IMR-90 (cell line): ENCODE measurements around the gene MOCS2. TPM values are rescaled to one million over a fixed set of nuclear protein-coding genes. Genes with fewer than 3 reads are reported as not detected.
A peak's percentile ranks its signal among the peaks of the same experiment; 100 is the strongest.

Experiments used
- ATAC-seq: fragments of 200-7000 bp; cut with Tn5 transposase; 2 replicates; pipeline ENCODE4 v1.9.1; 2020; ENCODE audit warnings: low read depth, mild to moderate bottlenecking, moderate library complexity
- BruUV-seq: library from RNA; stranded (reverse); fragments of 400-500 nt; replicated peaks from 2 replicates; lab custom pipeline; 2021; lab: Mats Ljungman, UMichigan
- CTCF ChIA-PET: fragments of 300-600 bp; formaldehyde crosslinking; extraction: SDS; loops from one replicate; lab custom pipeline; 2021; ENCODE audit warnings: antibody characterized with exemption; lab: Yijun Ruan, JAX
- POLR2A ChIA-PET: fragments of 300-600 bp; sonication (Branson Sonifier 250); formaldehyde crosslinking; loops from one replicate; lab custom pipeline; 2022; ENCODE audit warnings: antibody characterized with exemption; ENCODE audit not compliant: unreplicated experiment; lab: Charles Lee
- DNase-seq: peaks from one replicate; pipeline ENCODE4 v3.0.0; 2013
- H2AFZ ChIP-seq: replicated peaks from 2 replicates; pipeline ENCODE3; 2013; ENCODE audit warnings: low read length, mild to moderate bottlenecking; ENCODE audit not compliant: poor library complexity
- H2AK5ac ChIP-seq: 2 replicates; pipeline ENCODE4 v1.6.1; 2013; ENCODE audit warnings: low read depth, low read length, inconsistent platforms
- H2AK9ac ChIP-seq: replicated peaks from 2 replicates; pipeline ENCODE3; 2013; ENCODE audit warnings: mild to moderate bottlenecking, low read depth, low read length, moderate library complexity; ENCODE audit not compliant: poor library complexity
- H2BK120ac ChIP-seq: 2 replicates; pipeline ENCODE4 v1.6.1; 2013; ENCODE audit warnings: low read depth, low read length, inconsistent platforms
- H2BK15ac ChIP-seq: 3 replicates; pipeline ENCODE4 v1.6.1; 2013; ENCODE audit warnings: low read depth, low read length, inconsistent platforms
- H2BK20ac ChIP-seq: 2 replicates; pipeline ENCODE4 v1.6.1; 2013; ENCODE audit warnings: low read depth, mild to moderate bottlenecking, inconsistent platforms, low read length, moderate library complexity
- H2BK5ac ChIP-seq: 2 replicates; pipeline ENCODE4 v1.6.1; 2013; ENCODE audit warnings: mild to moderate bottlenecking, low read depth, low read length, inconsistent platforms; ENCODE audit not compliant: poor library complexity, severe bottlenecking
- H3K14ac ChIP-seq: replicated peaks from 2 replicates; pipeline ENCODE4 v1.6.1; 2013; ENCODE audit warnings: low read depth, low read length, inconsistent platforms
- H3K18ac ChIP-seq: 2 replicates; pipeline ENCODE4 v1.6.1; 2013; ENCODE audit warnings: low read depth, low read length, control low read depth
- H3K23ac ChIP-seq: 2 replicates; pipeline ENCODE4 v1.6.1; 2013; ENCODE audit warnings: low read depth, low read length, inconsistent platforms
- H3K27ac ChIP-seq: 2 replicates; pipeline ENCODE4 v1.5.1; 2013; ENCODE audit warnings: mild to moderate bottlenecking, control low read depth, low read length; ENCODE audit not compliant: insufficient read depth
- H3K27me3 ChIP-seq: 2 replicates; pipeline ENCODE4 v1.6.1; 2013; ENCODE audit warnings: low read length; ENCODE audit not compliant: control insufficient read depth, insufficient read depth
- H3K36me3 ChIP-seq: 2 replicates; pipeline ENCODE4 v1.6.1; 2013; ENCODE audit warnings: low read length, mixed read lengths; ENCODE audit not compliant: control insufficient read depth, insufficient read depth
- H3K4ac ChIP-seq: 2 replicates; pipeline ENCODE4 v1.6.1; 2013; ENCODE audit warnings: low read depth, low read length, inconsistent platforms
- H3K4me1 ChIP-seq: 2 replicates; pipeline ENCODE4 v1.6.1; 2013; ENCODE audit warnings: low read length, mixed read lengths; ENCODE audit not compliant: control insufficient read depth, insufficient read depth
- H3K4me2 ChIP-seq: 2 replicates; pipeline ENCODE4 v1.6.1; 2013; ENCODE audit warnings: low read depth, mild to moderate bottlenecking, control low read depth, low read length, moderate library complexity
- H3K4me3 ChIP-seq: 2 replicates; pipeline ENCODE4 v1.5.1; 2013; ENCODE audit warnings: low read depth, mild to moderate bottlenecking, control low read depth, low read length, moderate library complexity; ENCODE audit not compliant: insufficient read depth
- H3K56ac ChIP-seq: 2 replicates; pipeline ENCODE4 v1.6.1; 2013; ENCODE audit warnings: low read length, inconsistent platforms; ENCODE audit not compliant: insufficient read depth; ENCODE audit errors: extremely low read depth
- H3K79me1 ChIP-seq, 2 experiments: 2 replicates each; pipeline ENCODE4 v1.6.1; 2013; ENCODE audit warnings: low read length in 2 of 2, inconsistent platforms in 1 of 2, low read depth in 1 of 2
- H3K9ac ChIP-seq: 2 replicates; pipeline ENCODE4 v1.6.1; 2013; ENCODE audit warnings: low read depth, low read length, control low read depth
- H3K9me1 ChIP-seq: 2 replicates; pipeline ENCODE4 v1.6.1; 2013; ENCODE audit warnings: low read length, inconsistent platforms; ENCODE audit not compliant: insufficient read depth
- H3K9me3 ChIP-seq: 2 replicates; pipeline ENCODE4 v1.6.1; 2013; ENCODE audit warnings: low read length; ENCODE audit not compliant: control insufficient read depth, insufficient read depth
- H4K20me1 ChIP-seq: 2 replicates; pipeline ENCODE4 v1.6.1; 2013; ENCODE audit warnings: low read length, inconsistent platforms; ENCODE audit not compliant: insufficient read depth
- H4K5ac ChIP-seq: 2 replicates; pipeline ENCODE4 v1.6.1; 2013; ENCODE audit warnings: mild to moderate bottlenecking, low read depth, low read length, control low read depth
- H4K8ac ChIP-seq, 2 experiments: 2 replicates each; pipeline ENCODE4 v1.6.1; 2013; ENCODE audit warnings: low read depth in 2 of 2, low read length in 2 of 2, control low read depth in 1 of 2, inconsistent platforms in 1 of 2
- H4K91ac ChIP-seq: 2 replicates; pipeline ENCODE4 v1.6.1; 2013; ENCODE audit warnings: low read depth, low read length, inconsistent platforms; ENCODE audit not compliant: insufficient read depth
- BHLHE40 ChIP-seq: fragments of 150-350 bp; IDR thresholded peaks from 2 replicates; pipeline ENCODE4 v1.6.1; 2016; ENCODE audit warnings: mild to moderate bottlenecking, low read depth, low read length
- FOS ChIP-seq: fragments of 150-350 bp; IDR thresholded peaks from 2 replicates; pipeline ENCODE4 v1.6.1; 2016; ENCODE audit warnings: low read depth, low read length
- MAZ ChIP-seq: IDR thresholded peaks from 2 replicates; pipeline ENCODE4 v1.6.1; 2012; ENCODE audit warnings: low read depth, mild to moderate bottlenecking, low read length, improper control_type of control experiment, moderate library complexity, borderline replicate concordance
- NFE2L2 ChIP-seq: fragments of 150-350 bp; IDR thresholded peaks from 2 replicates; pipeline ENCODE4 v1.6.1; 2016; ENCODE audit warnings: low read depth, mild to moderate bottlenecking, low read length
- POLR2A ChIP-seq: IDR thresholded peaks from 2 replicates; pipeline ENCODE4 v1.6.1; 2012; ENCODE audit warnings: mild to moderate bottlenecking, low read depth, low read length
- RAD21 ChIP-seq: IDR thresholded peaks from 2 replicates; pipeline ENCODE4 v1.6.1; 2012; ENCODE audit warnings: low read length, improper control_type of control experiment
- SMC3 ChIP-seq: fragments of 150-350 bp; IDR thresholded peaks from 2 replicates; pipeline ENCODE4 v1.6.1; 2016; ENCODE audit warnings: low read depth, mild to moderate bottlenecking, antibody characterized with exemption, low read length, moderate library complexity
- USF2 ChIP-seq: fragments of 150-350 bp; IDR thresholded peaks from 2 replicates; pipeline ENCODE4 v1.6.1; 2017; ENCODE audit warnings: mild to moderate bottlenecking, antibody characterized with exemption, low read length, low read depth
- WGBS, 2 experiments: methylation state at CpG; one replicate each; pipeline versions ENCODE4 v1.1.5 to v1.1.7; 2013; ENCODE audit warnings: missing lambda C conversion rate in 2 of 2; ENCODE audit not compliant: insufficient read length in 1 of 2; ENCODE audit errors: extremely low coverage in 2 of 2; 5-methylcytosine and 5-hydroxymethylcytosine counted together
- dilution Hi-C: fragments of 300-500 bp; cut with HindIII; formaldehyde crosslinking; loops from one replicate; pipeline ENCODE4 v1.14.3; 2018; ENCODE audit warnings: low sequenced_read_pairs; ENCODE audit not compliant: unreplicated experiment
- in situ Hi-C: fragments of 300-500 bp; cut with MboI; formaldehyde crosslinking; loops from 3 replicates; pipeline ENCODE4 v1.14.3; 2019; ENCODE audit warnings: low sequenced_read_pairs, inconsistent platforms, mixed read lengths
- intact Hi-C: fragments of 100-400 bp; cut with micrococcal nuclease; formaldehyde crosslinking; loops from 2 replicates; pipeline ENCODE4 v1.10.0; 2022
- polyA plus RNA-seq, 3 experiments: library from polyadenylated mRNA; depleted of rRNA; stranded (reverse); fragments of >200 nt; gene quantifications; 2 replicates each; pipeline ENCODE4 v1.2.3, GENCODE V29; 2012; ENCODE audit warnings: low replicate concordance in 1 of 3
- total RNA-seq: library from RNA; depleted of rRNA; stranded (reverse); fragments of >200 nt; gene quantifications from 2 replicates; pipeline ENCODE4 v1.2.3, GENCODE V29; 2012

MOCS2 gene
- total and polyA plus RNA-seq, 2 of the 4 experiments (the other 2 are of a cell fraction), result 36.4 to 40.0 TPM

- intact Hi-C loops (no loop called here), dilution Hi-C loops (no loop called here), in situ Hi-C loops (no loop called here)
- Histone ChIP-seq H2BK120ac (no peak overlapping the region), H3K4ac (no peak overlapping the region), H3K4me2 (no peak overlapping the region), H2AK5ac (no peak overlapping the region), H3K9ac (no peak overlapping the region), H4K20me1 (no peaks in the 10 kb centered on the region), H3K27me3 (no peaks in the 10 kb centered on the region), H3K79me1 (no peaks in the 10 kb centered on the region), H4K91ac (no peak overlapping the region), H4K8ac (no peak overlapping the region), H3K56ac (no peak overlapping the region), H3K9me3 (no peaks in the 10 kb centered on the region), H2BK20ac (peak overlapping the region; percentile 43; the same call in 1 of the 2 replicates), H3K14ac (no peak overlapping the region; the same call in 1 of the 2 replicates), H4K5ac (no peak overlapping the region), H3K4me3 (no peak overlapping the region), H2BK15ac (no peak overlapping the region), H2AFZ (peak overlapping the region; percentile 66), H3K36me3 (no peaks in the 10 kb centered on the region), H3K9me1 (peaks cover 3% of the 10 kb centered on the region; the same call in 1 of the 2 replicates), H3K23ac (no peak overlapping the region), H3K27ac (no peak overlapping the region), H2AK9ac (no peak overlapping the region), H2BK5ac (no peak overlapping the region), H3K18ac (no peak overlapping the region), H3K4me1 (peaks cover 2% of the 10 kb centered on the region)
- ChIA-PET CTCF (interaction anchor here (0.9 kb wide), 1 partner anchor 203 kb away, joined by 3 read pairs; no protein-coding TSS in a partner anchor), POLR2A (interaction anchor here (0.5 to 0.6 kb wide), 2 partner anchors 8 to 157 kb away, joined by 4 to 9 read pairs; no protein-coding TSS in a partner anchor)
- no TSS peak for BruUV-seq
- WGBS, 2 experiments, result 95% methylated on average over 3 of the region's 3 CpGs; no CpG with 5 or more reads in 1 of the 2 experiments
- TF ChIP-seq NFE2L2 (no peak), MAZ (no peak), FOS (no peak), SMC3 (no peak), POLR2A (no peak), RAD21 (no peak), BHLHE40 (peak; percentile 94), USF2 (peak; percentile 48; the same call in 1 of the 2 replicates)
- ATAC-seq, result peak; percentile 96
- peak; percentile 93 for DNase-seq
Measured at GRCh38 chr5:53151713-53152458, 42.3 kb upstream of the MOCS2 start.
